WI38 (cell line): ENCODE data around the gene NEK7.

Experiments
- H3K4me3 ChIP-seq: 2 replicates; pipeline ENCODE4 v1.5.1; 2011; ENCODE audit warnings: low read depth, mild to moderate bottlenecking, control low read depth, low read length
- TF ChIP-seq, protein P1 (sequence below): IDR thresholded peaks from 2 replicates; pipeline ENCODE4 v1.5.1; 2012; ENCODE audit warnings: low read depth, mild to moderate bottlenecking, control low read depth, low read length

NEK7 gene

DNA sequence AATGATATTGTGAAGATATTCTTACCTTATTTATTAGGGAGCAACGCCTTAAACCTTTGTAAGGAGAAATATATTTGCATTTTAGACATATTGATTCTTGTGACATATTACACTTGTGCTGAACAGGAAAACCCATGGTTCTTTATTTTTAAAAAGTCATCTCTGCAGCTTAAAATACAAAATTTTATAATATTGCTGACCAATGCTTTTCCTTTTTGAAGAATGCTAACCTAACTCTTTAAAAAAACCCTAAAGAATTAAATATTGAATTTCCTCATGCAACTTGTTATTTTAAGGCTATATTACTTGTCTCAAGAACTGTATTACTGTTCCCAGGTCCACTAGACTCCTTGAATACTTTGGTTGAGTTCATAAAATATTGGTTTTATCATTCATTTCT, 99.0 kb downstream of the NEK7 start:
- no peak overlapping the region for H3K4me3 ChIP-seq
- TF ChIP-seq, protein P1, sequence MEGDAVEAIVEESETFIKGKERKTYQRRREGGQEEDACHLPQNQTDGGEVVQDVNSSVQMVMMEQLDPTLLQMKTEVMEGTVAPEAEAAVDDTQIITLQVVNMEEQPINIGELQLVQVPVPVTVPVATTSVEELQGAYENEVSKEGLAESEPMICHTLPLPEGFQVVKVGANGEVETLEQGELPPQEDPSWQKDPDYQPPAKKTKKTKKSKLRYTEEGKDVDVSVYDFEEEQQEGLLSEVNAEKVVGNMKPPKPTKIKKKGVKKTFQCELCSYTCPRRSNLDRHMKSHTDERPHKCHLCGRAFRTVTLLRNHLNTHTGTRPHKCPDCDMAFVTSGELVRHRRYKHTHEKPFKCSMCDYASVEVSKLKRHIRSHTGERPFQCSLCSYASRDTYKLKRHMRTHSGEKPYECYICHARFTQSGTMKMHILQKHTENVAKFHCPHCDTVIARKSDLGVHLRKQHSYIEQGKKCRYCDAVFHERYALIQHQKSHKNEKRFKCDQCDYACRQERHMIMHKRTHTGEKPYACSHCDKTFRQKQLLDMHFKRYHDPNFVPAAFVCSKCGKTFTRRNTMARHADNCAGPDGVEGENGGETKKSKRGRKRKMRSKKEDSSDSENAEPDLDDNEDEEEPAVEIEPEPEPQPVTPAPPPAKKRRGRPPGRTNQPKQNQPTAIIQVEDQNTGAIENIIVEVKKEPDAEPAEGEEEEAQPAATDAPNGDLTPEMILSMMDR = no peak

DNA sequence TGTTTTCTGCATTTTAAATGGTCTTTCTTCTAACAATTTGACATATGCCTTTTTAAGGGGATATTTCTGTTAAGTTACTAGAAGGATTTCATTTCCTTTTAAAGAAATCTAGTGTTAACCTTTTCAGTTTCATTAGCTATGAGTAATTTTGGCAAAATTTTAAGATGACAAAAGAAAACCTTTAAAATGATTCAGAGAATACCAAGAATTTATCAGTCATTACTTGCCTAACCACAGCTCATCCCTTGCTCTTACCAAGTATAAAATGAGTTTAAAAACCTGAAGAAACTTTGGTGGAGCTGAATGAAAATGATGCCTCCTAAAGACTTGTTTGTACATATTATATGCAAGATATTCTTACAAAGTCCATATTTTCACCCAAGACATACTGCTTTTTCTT, 101.7 kb downstream of the NEK7 start:
- H3K4me3 ChIP-seq = 0 out of 2 replicates have a peak overlapping the region, but pooled peaks have one; percentile 3

DNA sequence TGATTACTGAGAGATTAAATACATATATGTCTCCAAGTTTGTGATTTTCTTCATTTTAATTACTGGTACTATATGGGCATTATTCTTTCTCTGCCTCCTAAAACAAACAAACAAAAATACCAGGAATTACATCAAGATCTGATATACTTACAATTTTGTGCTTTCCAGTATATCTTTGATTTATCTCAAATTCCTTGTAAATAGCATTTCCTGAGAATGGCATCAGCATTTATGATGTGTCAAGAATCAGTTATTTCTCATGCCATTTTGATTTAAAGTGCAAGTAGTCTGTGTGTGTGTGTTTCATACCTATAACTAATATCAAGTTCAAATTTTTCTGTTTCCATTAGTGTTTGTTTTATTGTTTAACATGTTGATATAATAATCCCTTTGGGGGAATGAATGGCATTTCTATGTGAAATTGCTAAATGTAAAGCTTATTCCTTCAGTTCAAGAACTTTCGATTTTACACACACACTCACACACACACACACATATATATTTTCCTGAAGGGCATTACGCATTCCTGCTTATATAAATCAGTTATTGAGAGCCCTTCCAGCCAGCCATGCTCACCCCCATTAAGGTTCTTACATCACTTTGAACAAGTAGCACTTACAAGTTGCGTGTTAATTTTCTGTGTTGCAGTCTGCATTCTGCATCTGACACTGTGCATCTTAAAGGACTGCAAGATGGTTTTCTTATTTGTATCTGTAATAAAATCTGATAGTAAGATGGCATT, 102.7 kb downstream of the NEK7 start:
- H3K4me3 ChIP-seq = no peak overlapping the region
- TF ChIP-seq, protein P1 = no peak

More for the DNA sequence above, 101.7 kb downstream of the NEK7 start:
- TF ChIP-seq, protein P1 = no peak

DNA sequence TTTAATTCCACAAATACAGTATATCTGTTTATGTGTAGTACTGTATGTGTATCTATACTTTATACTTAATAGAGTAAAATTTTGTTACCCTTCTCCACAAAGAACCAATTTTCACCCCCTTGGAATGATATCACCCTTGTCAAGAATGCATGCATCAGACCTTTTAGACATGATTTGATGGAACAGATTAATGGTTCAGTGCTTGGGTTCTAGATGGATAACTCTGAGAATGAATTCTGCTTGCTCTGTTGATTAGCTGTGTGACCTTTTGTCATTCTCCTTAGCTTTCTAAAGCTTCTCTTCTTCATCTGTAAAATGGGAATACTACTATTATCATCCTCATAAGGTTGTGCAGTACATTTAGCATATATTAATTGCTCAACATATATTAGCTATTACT, 105.1 kb downstream of the NEK7 start:
- H3K4me3 ChIP-seq = no peak overlapping the region
- TF ChIP-seq, protein P1 = no peak

DNA sequence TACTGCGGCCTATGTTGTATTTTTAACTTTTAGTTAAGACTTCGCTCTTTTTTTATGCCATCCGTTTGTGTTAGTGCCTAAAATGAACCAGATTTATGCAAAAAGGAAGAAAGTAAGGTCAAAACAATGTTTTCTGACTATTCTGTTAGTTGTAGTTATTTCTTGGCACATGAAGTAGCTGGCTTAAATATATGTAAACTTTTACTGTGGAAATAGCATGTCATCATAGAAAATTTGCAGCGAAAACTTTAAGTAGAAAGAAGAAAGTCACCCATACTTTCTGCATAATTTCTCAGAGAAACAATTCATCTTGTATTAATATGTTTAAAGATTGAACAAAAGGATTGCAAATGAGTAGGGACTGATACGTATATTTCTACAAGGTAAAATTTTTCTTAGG, 106.4 kb downstream of the NEK7 start:
- H3K4me3 ChIP-seq = no peak overlapping the region
- TF ChIP-seq, protein P1 = no peak

DNA sequence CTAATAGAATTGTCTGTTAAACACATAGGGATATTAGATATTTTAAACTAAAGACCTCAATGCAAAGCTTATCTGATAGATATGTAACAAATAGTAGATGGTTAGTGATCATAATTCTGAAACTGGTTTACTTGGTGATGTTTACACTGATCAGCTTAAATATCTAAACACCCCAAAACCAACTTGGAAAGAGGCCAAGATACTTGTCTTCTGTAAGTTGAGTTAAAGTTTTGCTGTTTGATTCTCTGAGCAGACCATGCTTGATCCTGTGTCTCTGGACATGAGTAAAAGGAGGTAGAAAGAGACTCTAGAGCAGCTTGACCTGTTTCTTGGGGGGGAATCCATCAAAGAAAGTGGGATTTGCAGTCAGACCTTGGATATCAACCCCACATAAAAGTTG, 107.5 kb downstream of the NEK7 start:
- TF ChIP-seq, protein P1 = no peak
- no peak overlapping the region for H3K4me3 ChIP-seq

DNA sequence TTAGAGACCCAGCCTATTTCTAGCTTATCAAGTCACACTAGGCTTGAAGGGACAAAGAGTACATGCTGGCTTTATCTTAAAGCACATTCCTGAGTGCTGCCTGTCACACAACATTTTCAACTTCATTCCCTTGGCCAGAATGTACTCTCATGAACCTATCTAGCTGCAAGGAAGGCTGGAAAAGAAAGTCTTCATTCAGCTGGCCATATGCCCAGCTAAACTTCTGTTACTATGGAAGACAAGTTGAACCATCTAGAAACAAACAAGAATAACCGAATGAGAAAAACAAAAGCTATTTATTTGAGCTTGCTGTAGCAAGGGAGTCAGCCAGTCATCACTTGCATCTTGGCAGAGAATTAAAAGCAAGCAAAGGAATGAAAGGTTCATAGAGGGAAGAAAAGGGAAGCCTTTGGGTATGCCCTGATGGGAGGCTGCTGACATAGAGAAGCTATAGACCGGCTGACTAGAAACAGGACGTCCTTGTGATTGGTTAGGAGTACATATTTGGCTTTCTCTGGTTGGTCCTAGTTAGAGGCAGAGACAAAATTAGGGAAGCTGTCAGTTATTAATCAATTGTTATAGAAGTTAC, 108.4 kb downstream of the NEK7 start:
- TF ChIP-seq, protein P1 = no peak
- no peak overlapping the region for H3K4me3 ChIP-seq
